ENCODE data around the gene GNG7.

DNA sequence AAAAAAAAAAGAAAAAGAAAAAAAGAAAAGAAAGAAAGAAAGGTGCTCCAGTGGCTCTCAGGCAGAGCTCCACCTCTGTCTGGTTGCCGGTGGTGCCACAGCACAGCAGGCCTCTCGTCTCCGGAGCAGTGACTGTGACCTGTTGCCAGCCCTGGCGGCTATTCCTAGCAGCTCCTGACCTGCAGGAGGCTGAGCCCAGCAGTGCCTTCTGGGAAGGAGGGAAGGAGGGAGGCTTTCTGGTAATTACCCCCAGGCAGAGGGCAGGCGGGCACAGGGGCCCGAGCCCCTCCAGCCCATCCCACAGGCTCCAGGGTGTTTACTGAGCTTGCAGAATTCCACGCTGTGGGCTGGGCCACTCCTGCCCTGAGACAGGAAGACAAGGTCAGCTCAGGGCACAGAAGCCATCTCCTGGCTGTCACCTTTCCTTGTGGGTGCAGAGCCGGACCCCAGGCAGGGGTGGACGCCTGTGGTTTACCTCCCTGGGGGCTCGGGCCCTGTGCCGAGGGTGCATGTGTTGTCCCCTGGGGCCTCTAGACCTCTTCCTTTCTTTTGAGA, 77.9 kb downstream of the GNG7 start:
- TF ChIP-seq, protein P1, sequence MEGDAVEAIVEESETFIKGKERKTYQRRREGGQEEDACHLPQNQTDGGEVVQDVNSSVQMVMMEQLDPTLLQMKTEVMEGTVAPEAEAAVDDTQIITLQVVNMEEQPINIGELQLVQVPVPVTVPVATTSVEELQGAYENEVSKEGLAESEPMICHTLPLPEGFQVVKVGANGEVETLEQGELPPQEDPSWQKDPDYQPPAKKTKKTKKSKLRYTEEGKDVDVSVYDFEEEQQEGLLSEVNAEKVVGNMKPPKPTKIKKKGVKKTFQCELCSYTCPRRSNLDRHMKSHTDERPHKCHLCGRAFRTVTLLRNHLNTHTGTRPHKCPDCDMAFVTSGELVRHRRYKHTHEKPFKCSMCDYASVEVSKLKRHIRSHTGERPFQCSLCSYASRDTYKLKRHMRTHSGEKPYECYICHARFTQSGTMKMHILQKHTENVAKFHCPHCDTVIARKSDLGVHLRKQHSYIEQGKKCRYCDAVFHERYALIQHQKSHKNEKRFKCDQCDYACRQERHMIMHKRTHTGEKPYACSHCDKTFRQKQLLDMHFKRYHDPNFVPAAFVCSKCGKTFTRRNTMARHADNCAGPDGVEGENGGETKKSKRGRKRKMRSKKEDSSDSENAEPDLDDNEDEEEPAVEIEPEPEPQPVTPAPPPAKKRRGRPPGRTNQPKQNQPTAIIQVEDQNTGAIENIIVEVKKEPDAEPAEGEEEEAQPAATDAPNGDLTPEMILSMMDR (IDR thresholded peaks at IDR 0.05), result peak in 3 of 6 experiments; percentile 18 to 36 (median 20)
- TF ChIP-seq POLR2A (IDR thresholded peaks at IDR 0.05), result peak in 1 of 2 donors; percentile 17

Measured in adrenal gland (tissue), 5 donors.